Mesothelial cell of epicardium (in vitro differentiated cells): ENCODE measurements around the gene NBEAL2. TPM values are rescaled to one million over a fixed set of nuclear protein-coding genes. Genes with fewer than 3 reads are reported as not detected.

Experiments used
- DNase-seq, 2 experiments: peaks; one replicate each; pipeline ENCODE4 v3.0.0; 2021; ENCODE audit warnings: low spot score in 2 of 2; ENCODE audit not compliant: unreplicated experiment in 2 of 2
- H3K27ac Mint-ChIP-seq: 2 replicates; pipeline ENCODE4 v1.8.0; 2021; ENCODE audit warnings: mixed read lengths
- H3K27me3 Mint-ChIP-seq: 2 replicates; pipeline ENCODE4 v1.8.0; 2021; ENCODE audit warnings: low read depth, mixed read lengths
- H3K36me3 Mint-ChIP-seq: 2 replicates; pipeline ENCODE4 v1.8.0; 2021; ENCODE audit warnings: mixed read lengths
- H3K4me1 Mint-ChIP-seq: 2 replicates; pipeline ENCODE4 v1.8.0; 2021; ENCODE audit warnings: mixed read lengths
- H3K4me3 Mint-ChIP-seq: 2 replicates; pipeline ENCODE4 v1.8.0; 2021; ENCODE audit warnings: mild to moderate bottlenecking, moderate library complexity, mixed read lengths
- H3K9me3 Mint-ChIP-seq: 2 replicates; pipeline ENCODE4 v1.8.0; 2021; ENCODE audit warnings: mixed read lengths
- total RNA-seq: library from RNA; stranded (reverse); gene quantifications from 3 replicates; pipeline ENCODE4 v1.2.1, GENCODE V29; 2021
- TF ChIP-seq, protein P1 (sequence below): fragments of 200-600 bp; sonication (generic); IDR thresholded peaks from one replicate; pipeline ENCODE4 v1.5.0; 2021; ENCODE audit warnings: antibody characterized with exemption; ENCODE audit not compliant: unreplicated experiment

Gene NBEAL2
- total RNA-seq, 1 donor from 2014 or later, result 86.9 TPM

DNA sequence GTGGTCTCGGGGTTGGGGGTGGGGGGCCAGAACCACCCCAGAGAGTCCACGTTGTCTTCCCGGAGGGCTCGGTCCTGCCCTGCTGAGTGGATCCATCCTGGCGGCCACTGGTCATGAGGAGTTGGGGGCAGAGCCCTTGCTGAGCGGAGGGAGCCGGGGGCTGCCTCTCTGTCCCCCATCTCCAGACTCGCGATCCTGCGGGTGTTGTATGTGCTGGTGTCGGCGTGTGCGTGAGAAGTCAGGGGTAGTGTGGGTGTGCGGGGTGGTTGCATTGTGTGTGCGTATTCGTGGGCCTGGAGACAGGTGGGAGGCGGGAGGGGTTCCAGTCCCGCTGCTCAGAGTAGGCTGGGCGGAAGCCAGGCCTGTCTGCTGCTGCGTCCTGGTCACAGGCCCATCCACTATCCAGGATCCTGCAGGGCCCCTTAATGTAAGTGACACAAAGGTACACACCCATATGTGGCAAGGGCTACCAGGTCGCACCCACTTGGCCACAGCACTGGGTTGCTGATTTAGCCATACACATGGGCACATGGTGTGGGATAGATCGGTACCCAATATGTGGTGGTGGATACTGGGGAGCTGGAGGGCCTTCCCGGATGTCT, 30.7 kb downstream of the NBEAL2 start:
- Mint-ChIP-seq H3K36me3 (peaks cover 15% of the 10 kb centered on the region), H3K9me3 (no peaks in the 10 kb centered on the region), H3K27ac (peak overlapping the region; percentile 98), H3K27me3 (no peaks in the 10 kb centered on the region), H3K4me1 (peaks cover 9% of the 10 kb centered on the region), H3K4me3 (peak overlapping the region; percentile 73)
- DNase-seq, result peak in 1 of 2 experiments; percentile 23
- TF ChIP-seq, protein P1, sequence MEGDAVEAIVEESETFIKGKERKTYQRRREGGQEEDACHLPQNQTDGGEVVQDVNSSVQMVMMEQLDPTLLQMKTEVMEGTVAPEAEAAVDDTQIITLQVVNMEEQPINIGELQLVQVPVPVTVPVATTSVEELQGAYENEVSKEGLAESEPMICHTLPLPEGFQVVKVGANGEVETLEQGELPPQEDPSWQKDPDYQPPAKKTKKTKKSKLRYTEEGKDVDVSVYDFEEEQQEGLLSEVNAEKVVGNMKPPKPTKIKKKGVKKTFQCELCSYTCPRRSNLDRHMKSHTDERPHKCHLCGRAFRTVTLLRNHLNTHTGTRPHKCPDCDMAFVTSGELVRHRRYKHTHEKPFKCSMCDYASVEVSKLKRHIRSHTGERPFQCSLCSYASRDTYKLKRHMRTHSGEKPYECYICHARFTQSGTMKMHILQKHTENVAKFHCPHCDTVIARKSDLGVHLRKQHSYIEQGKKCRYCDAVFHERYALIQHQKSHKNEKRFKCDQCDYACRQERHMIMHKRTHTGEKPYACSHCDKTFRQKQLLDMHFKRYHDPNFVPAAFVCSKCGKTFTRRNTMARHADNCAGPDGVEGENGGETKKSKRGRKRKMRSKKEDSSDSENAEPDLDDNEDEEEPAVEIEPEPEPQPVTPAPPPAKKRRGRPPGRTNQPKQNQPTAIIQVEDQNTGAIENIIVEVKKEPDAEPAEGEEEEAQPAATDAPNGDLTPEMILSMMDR, result no peak

DNA sequence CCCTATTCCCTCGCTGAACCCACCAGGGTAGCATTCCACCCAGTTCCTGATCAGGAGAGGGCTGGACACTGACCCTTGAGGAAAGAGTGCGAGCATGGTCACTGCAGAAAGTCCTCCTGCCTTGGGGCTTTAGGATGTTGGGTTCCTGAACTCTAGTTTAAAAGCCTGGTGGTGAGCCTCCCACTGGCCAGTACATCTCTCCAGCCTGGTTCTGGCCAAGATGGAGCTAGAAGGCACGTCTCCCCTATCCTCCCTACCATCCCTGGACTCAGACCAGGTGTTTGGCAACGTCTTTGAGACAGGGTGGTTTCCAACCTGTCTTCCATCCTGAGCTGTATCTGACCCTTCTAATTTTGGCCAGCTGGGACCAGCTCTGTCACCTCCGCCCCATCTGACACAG, 31.4 kb downstream of the NBEAL2 start:
- Mint-ChIP-seq H3K27ac (peak overlapping the region; percentile 85), H3K9me3 (no peaks in the 10 kb centered on the region), H3K36me3 (peaks cover 13% of the 10 kb centered on the region), H3K4me1 (peaks cover 9% of the 10 kb centered on the region), H3K4me3 (peak overlapping the region; percentile 73), H3K27me3 (no peaks in the 10 kb centered on the region)
- TF ChIP-seq, protein P1, result no peak
- DNase-seq, result no peak

DNA sequence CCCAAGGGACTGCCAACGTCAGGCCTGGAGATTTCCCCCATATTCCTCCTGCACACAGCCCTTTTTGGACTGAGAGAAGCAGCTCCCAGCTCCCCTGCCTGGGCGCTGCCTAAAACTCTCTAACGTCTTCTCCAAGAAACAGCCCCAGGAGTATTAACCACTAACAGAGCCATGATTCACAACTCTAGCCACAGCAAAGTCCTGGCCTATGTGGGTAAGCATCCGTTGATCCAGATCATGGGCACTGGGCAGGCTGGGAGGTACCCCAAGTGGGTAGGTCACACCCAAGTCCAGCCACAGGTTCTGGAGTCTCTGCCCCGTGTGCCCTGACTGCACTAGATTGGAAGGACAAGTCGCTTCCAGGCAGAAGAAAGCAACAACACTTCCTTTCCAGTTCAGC, 31.9 kb downstream of the NBEAL2 start:
- H3K36me3 Mint-ChIP-seq, result peaks cover 9% of the 10 kb centered on the region
- no peak overlapping the region for H3K4me3 Mint-ChIP-seq
- no peak for DNase-seq
- TF ChIP-seq, protein P1, result no peak
- peaks cover 13% of the 10 kb centered on the region for H3K4me1 Mint-ChIP-seq
- H3K9me3 Mint-ChIP-seq, result no peaks in the 10 kb centered on the region
- H3K27me3 Mint-ChIP-seq, result no peaks in the 10 kb centered on the region
- H3K27ac Mint-ChIP-seq, result no peak overlapping the region

DNA sequence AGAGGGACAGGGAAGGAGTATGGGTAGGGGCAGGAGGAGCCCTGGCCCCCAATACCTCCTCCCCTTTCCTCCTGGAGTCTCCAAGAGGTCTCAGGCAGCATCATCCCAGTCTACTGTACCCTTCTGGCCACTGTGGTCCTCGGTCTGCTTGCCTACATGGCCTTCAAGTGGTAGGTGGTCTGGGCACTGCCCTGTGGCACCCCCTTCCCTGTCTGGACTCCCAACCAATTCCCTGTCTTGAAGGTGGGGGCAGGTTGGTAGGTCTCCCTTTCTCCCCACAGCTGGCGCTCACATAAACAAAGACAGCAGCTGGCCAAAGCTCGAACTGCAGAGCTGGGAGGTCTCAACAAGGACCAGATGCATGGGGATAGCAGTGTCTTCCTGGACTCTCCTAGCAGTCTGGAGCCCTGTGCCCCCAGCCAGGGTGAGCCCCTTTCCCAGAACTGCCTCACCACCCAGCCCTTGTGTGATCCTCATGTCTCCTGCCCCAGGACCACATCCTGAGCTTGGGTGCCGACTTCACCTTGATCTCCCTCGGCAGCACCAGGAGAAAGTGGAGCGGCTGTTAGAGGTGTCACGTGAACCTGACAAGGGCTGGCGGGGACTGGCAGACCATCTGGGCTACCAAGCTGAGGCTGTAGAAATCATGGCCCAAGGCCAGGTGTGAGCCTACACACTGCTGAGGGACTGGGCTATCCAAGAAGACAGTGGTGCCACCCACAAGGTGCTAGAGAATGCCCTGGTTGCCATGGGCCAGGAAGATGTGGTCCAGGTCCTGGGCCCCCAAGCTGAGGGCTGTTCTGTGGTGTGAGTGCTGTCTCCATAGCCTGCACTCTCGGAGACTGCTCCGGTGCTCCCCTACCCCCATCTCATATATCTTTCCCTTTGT, 33.1 kb downstream of the NBEAL2 start:
- TF ChIP-seq, protein P1, result no peak
- Mint-ChIP-seq H3K4me1 (peaks cover 21% of the 10 kb centered on the region), H3K27ac (no peak overlapping the region), H3K4me3 (no peak overlapping the region), H3K27me3 (no peaks in the 10 kb centered on the region), H3K36me3 (peaks cover 10% of the 10 kb centered on the region), H3K9me3 (no peaks in the 10 kb centered on the region)
- DNase-seq, result no peak

DNA sequence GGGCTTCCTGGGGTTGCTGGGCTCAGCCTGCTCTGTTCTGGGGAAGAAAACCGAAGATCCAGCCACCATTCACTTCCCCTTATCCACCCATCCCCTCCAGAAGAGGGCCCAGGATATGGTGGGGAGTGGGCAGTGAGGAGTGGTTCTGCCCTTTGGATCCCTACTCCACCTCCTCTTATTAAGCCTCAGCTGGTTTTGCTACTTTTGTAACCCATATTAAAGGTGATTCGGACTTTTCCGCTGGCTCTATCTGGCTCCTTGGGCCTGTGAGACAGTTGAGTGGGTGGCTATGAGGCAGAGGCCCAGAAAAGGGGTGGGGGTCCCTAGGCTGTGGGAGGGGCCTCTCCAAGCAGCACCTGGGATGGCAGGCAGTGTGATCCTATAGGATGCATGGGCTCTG, 33.8 kb downstream of the NBEAL2 start:
- no peaks in the 10 kb centered on the region for H3K27me3 Mint-ChIP-seq
- H3K4me3 Mint-ChIP-seq, result no peak overlapping the region
- TF ChIP-seq, protein P1, result no peak
- no peak for DNase-seq
- H3K36me3 Mint-ChIP-seq, result peaks cover 10% of the 10 kb centered on the region
- peaks cover 21% of the 10 kb centered on the region for H3K4me1 Mint-ChIP-seq
- H3K27ac Mint-ChIP-seq, result no peak overlapping the region
- no peaks in the 10 kb centered on the region for H3K9me3 Mint-ChIP-seq
